Neural cell (in vitro differentiated cells): ENCODE data around the gene SLC3A2. TPM values are rescaled to one million over a fixed set of nuclear protein-coding genes. Genes with fewer than 3 reads are reported as not detected.
"Not testable (repeated sequence)": the region's sequence is repeated elsewhere in the genome, so short reads cannot be mapped to it uniquely, and the experiment has no call there.

ENCODE experiments used
- H2AFZ ChIP-seq: fragments of 200-600, 300-800 bp; sonication (generic), shearing (Covaris generic); 2 replicates; pipeline ENCODE4 v1.6.0; 2014; ENCODE audit warnings: low read depth, mild to moderate bottlenecking, antibody characterized with exemption, low read length, moderate library complexity
- H3F3A ChIP-seq: fragments of 200-600 bp; shearing (Covaris generic); 2 replicates; pipeline ENCODE4 v1.6.1; 2016; ENCODE audit warnings: mild to moderate bottlenecking, moderate library complexity, mixed read lengths, antibody characterized with exemption, low read length; ENCODE audit not compliant: insufficient read depth, poor library complexity, severe bottlenecking
- H3K27ac ChIP-seq: fragments of 200-600, 300-800 bp; sonication (generic), shearing (Covaris generic); 2 replicates; pipeline ENCODE4 v1.5.1; 2014; ENCODE audit warnings: mild to moderate bottlenecking, low read length, moderate library complexity
- H3K27me3 ChIP-seq: fragments of 300-800, 200-600 bp; sonication (generic), shearing (Covaris generic); 2 replicates; pipeline ENCODE4 v1.6.0; 2014; ENCODE audit warnings: mild to moderate bottlenecking, low read depth, low read length, moderate library complexity; ENCODE audit not compliant: insufficient read depth
- H3K36me3 ChIP-seq: fragments of 300-800, 200-600 bp; sonication (generic), shearing (Covaris generic); 2 replicates; pipeline ENCODE4 v1.5.1; 2014; ENCODE audit warnings: mild to moderate bottlenecking, antibody characterized with exemption, low read length, moderate library complexity; ENCODE audit not compliant: insufficient read depth
- H3K4me2 ChIP-seq: fragments of 300-800, 200-600 bp; sonication (generic), shearing (Covaris generic); 2 replicates; pipeline ENCODE4 v1.6.0; 2014; ENCODE audit warnings: mild to moderate bottlenecking, low read length
- H3K4me3 ChIP-seq: fragments of 300-800, 200-600 bp; sonication (generic), shearing (Covaris generic); 2 replicates; pipeline ENCODE4 v1.5.1; 2014; ENCODE audit warnings: mild to moderate bottlenecking, low read length, moderate library complexity
- H3K79me2 ChIP-seq: fragments of 200-600 bp; shearing (Covaris generic); replicated peaks from 2 replicates; pipeline ENCODE4 v1.6.0; 2014; ENCODE audit warnings: mild to moderate bottlenecking, low read length, moderate library complexity; ENCODE audit not compliant: insufficient read depth
- H3K9ac ChIP-seq: fragments of 300-800, 200-600 bp; sonication (generic), shearing (Covaris generic); 2 replicates; pipeline ENCODE4 v1.6.1; 2016; ENCODE audit warnings: mild to moderate bottlenecking, low read length, mixed read lengths
- H3K9me2 ChIP-seq: fragments of 200-600 bp; shearing (Covaris generic); 2 replicates; pipeline ENCODE4 v1.6.1; 2016; ENCODE audit warnings: mild to moderate bottlenecking, low read length, mixed read lengths; ENCODE audit not compliant: insufficient read depth
- H3K9me3 ChIP-seq: fragments of 200-600, 300-800 bp; sonication (generic), shearing (Covaris generic); 2 replicates; pipeline ENCODE4 v1.6.1; 2016; ENCODE audit warnings: mild to moderate bottlenecking, mixed run types, low read length, moderate library complexity, mixed read lengths
- H4K20me1 ChIP-seq: fragments of 200-600 bp; shearing (Covaris generic); 2 replicates; pipeline ENCODE4 v1.6.1; 2016; ENCODE audit warnings: mild to moderate bottlenecking, mixed run types; ENCODE audit not compliant: insufficient read depth
- CTCF ChIP-seq: fragments of 450-650 bp; IDR thresholded peaks from 2 replicates; pipeline ENCODE4 v1.5.1; 2014; ENCODE audit warnings: antibody characterized with exemption, mild to moderate bottlenecking, moderate library complexity; ENCODE audit not compliant: poor library complexity, severe bottlenecking
- EP300 ChIP-seq: fragments of 450-650 bp; conservative IDR thresholded peaks from 2 replicates; pipeline ENCODE4 v1.6.1; 2014; ENCODE audit warnings: antibody characterized with exemption, mild to moderate bottlenecking, moderate library complexity; ENCODE audit not compliant: poor library complexity, severe bottlenecking
- EZH2 ChIP-seq: fragments of 200-600, 300-800 bp; shearing (Covaris generic), sonication (generic); IDR thresholded peaks from 2 replicates; pipeline ENCODE4 v1.6.1; 2014; ENCODE audit warnings: antibody characterized with exemption, low read length, borderline replicate concordance, mild to moderate bottlenecking; ENCODE audit not compliant: insufficient read depth, poor library complexity, severe bottlenecking
- MXI1 ChIP-seq: fragments of 450-650 bp; conservative IDR thresholded peaks from 2 replicates; pipeline ENCODE4 v1.6.1; 2014; ENCODE audit warnings: antibody characterized with exemption, mild to moderate bottlenecking; ENCODE audit not compliant: poor library complexity, severe bottlenecking
- POLR2AphosphoS5 ChIP-seq: IDR thresholded peaks from 2 replicates; pipeline ENCODE4 v1.6.1; 2012
- RAD21 ChIP-seq: fragments of 450-650 bp; conservative IDR thresholded peaks from 2 replicates; pipeline ENCODE4 v1.6.1; 2014; ENCODE audit warnings: antibody characterized with exemption, mild to moderate bottlenecking, moderate library complexity
- REST ChIP-seq: IDR thresholded peaks from 2 replicates; pipeline ENCODE4 v1.6.1; 2012; ENCODE audit warnings: borderline replicate concordance
- SMC3 ChIP-seq: fragments of 450-650 bp; conservative IDR thresholded peaks from 2 replicates; pipeline ENCODE4 v1.6.1; 2014; ENCODE audit warnings: antibody characterized with exemption, mild to moderate bottlenecking, moderate library complexity; ENCODE audit not compliant: poor library complexity
- TAF1 ChIP-seq: IDR thresholded peaks from 2 replicates; pipeline ENCODE4 v1.6.1; 2012; ENCODE audit warnings: low read depth
- polyA plus RNA-seq: library from polyadenylated mRNA; depleted of rRNA; stranded (reverse); fragments of >200 nt; gene quantifications from 2 replicates; pipeline ENCODE4 v1.2.3, GENCODE V29; 2014

Gene SLC3A2
- polyA plus RNA-seq, 1 donor from 2014 or later = 176 TPM

GRCh38 chr11:62857541-62857982, 23.1 kb upstream of the SLC3A2 start:
- H3K9me3 ChIP-seq = no peaks in the 10 kb centered on the region
- H4K20me1 ChIP-seq = no peaks in the 10 kb centered on the region
- no peaks in the 10 kb centered on the region for H3K27me3 ChIP-seq
- TF ChIP-seq CTCF (no peak), EP300 (no peak), POLR2AphosphoS5 (no peak), TAF1 (no peak), REST (no peak), RAD21 (no peak), EZH2 (no peak), SMC3 (no peak)
- H3F3A ChIP-seq = peaks cover 10% of the 10 kb centered on the region
- no peak overlapping the region for H3K9ac ChIP-seq
- H3K79me2 ChIP-seq = peaks cover 44% of the 10 kb centered on the region
- no peak overlapping the region for H3K4me2 ChIP-seq
- no peak overlapping the region for H3K4me3 ChIP-seq
- H3K36me3 ChIP-seq = peaks cover 16% of the 10 kb centered on the region
- H3K27ac ChIP-seq = no peak overlapping the region
- H3K9me2 ChIP-seq = no peaks in the 10 kb centered on the region
- H2AFZ ChIP-seq = no peak overlapping the region

- Histone ChIP-seq H3K9me3 (no peaks in the 10 kb centered on the region), H3K79me2 (peaks cover 40% of the 10 kb centered on the region), H3K4me3 (no peak overlapping the region), H2AFZ (no peak overlapping the region), H3K36me3 (peaks cover 10% of the 10 kb centered on the region), H3K4me2 (no peak overlapping the region), H4K20me1 (no peaks in the 10 kb centered on the region), H3K27me3 (no peaks in the 10 kb centered on the region), H3K9ac (no peak overlapping the region), H3K27ac (no peak overlapping the region), H3F3A (peaks cover 4% of the 10 kb centered on the region), H3K9me2 (no peaks in the 10 kb centered on the region)
- no peak for TF ChIP-seq TAF1
- TF ChIP-seq REST = no peak
- TF ChIP-seq EZH2 = no peak
- no peak for TF ChIP-seq CTCF
- no peak for TF ChIP-seq MXI1
- TF ChIP-seq RAD21 = no peak
Measured at GRCh38 chr11:62858201-62858600, 22.5 kb upstream of the SLC3A2 start.

GRCh38 chr11:62859281-62859703, 21.4 kb upstream of the SLC3A2 start:
- not testable (repeated sequence) for H3K9ac ChIP-seq, H3K9me3 ChIP-seq, H3K27me3 ChIP-seq, H3K27ac ChIP-seq, H3K9me2 ChIP-seq, H3K4me3 ChIP-seq, H3K36me3 ChIP-seq, H4K20me1 ChIP-seq, H3K4me2 ChIP-seq, H3F3A ChIP-seq, H2AFZ ChIP-seq
- H3K79me2 ChIP-seq = peaks cover 31% of the 10 kb centered on the region
